ENCODE measurements around the gene WDR90.

The WDR90 gene

GRCh38 chr16:644556-644955 lies 4.6 kb upstream of the WDR90 start:
- Histone ChIP-seq H3K4me2 (ENCODE audit: low read depth, low read length, poor library complexity, severe bottlenecking) (no peak overlapping the region), H2AFZ (ENCODE audit: low read length) (no peak overlapping the region), H4K20me1 (ENCODE audit: insufficient read depth, low read length, poor library complexity, severe bottlenecking) (no peaks in the 10 kb centered on the region), H3F3A (ENCODE audit: low read depth) (no peaks in the 10 kb centered on the region), H3K4me3 (ENCODE audit: low read length, poor library complexity, severe bottlenecking) (no peak overlapping the region), H3K4me1 (ENCODE audit: insufficient read depth, low read length, poor library complexity, severe bottlenecking) (peaks cover 6% of the 10 kb centered on the region), H3K9me3 (ENCODE audit: insufficient read depth, low read depth, low read length) (no peaks in the 10 kb centered on the region), H3K27me3 (ENCODE audit: insufficient read depth, low read length, poor library complexity, severe bottlenecking) (no peaks in the 10 kb centered on the region), H3K36me3 (ENCODE audit: insufficient read depth, low read length) (no peaks in the 10 kb centered on the region), H3K79me2 (ENCODE audit: insufficient read depth, low read length) (peaks cover 8% of the 10 kb centered on the region; the same call in 1 of the 2 replicates), H3K9me2 (replicated peaks; ENCODE audit: low read depth, low read length) (no peaks in the 10 kb centered on the region), H3K9ac (ENCODE audit: low read depth, low read length, poor library complexity, severe bottlenecking) (no peak overlapping the region)
- TF ChIP-seq CTCF (conservative IDR thresholded peaks at IDR 0.05; ENCODE audit: low read length) = no peak
- no peak for TF ChIP-seq EZH2phosphoT487 (IDR thresholded peaks at IDR 0.05; ENCODE audit: borderline replicate concordance)

- Histone ChIP-seq H3K79me2 (ENCODE audit: insufficient read depth, low read length) (peaks cover 8% of the 10 kb centered on the region; the same call in 1 of the 2 replicates), H3K9ac (ENCODE audit: low read depth, low read length, poor library complexity, severe bottlenecking) (no peak overlapping the region), H3K4me1 (ENCODE audit: insufficient read depth, low read length, poor library complexity, severe bottlenecking) (peaks cover 6% of the 10 kb centered on the region), H4K20me1 (ENCODE audit: insufficient read depth, low read length, poor library complexity, severe bottlenecking) (no peaks in the 10 kb centered on the region), H3K4me3 (ENCODE audit: low read length, poor library complexity, severe bottlenecking) (no peak overlapping the region), H3K4me2 (ENCODE audit: low read depth, low read length, poor library complexity, severe bottlenecking) (no peak overlapping the region), H3F3A (ENCODE audit: low read depth) (no peaks in the 10 kb centered on the region), H2AFZ (ENCODE audit: low read length) (no peak overlapping the region), H3K9me2 (replicated peaks; ENCODE audit: low read depth, low read length) (no peaks in the 10 kb centered on the region), H3K27me3 (ENCODE audit: insufficient read depth, low read length, poor library complexity, severe bottlenecking) (no peaks in the 10 kb centered on the region), H3K9me3 (ENCODE audit: insufficient read depth, low read depth, low read length) (no peaks in the 10 kb centered on the region), H3K36me3 (ENCODE audit: insufficient read depth, low read length) (no peaks in the 10 kb centered on the region)
- TF ChIP-seq CTCF (conservative IDR thresholded peaks at IDR 0.05; ENCODE audit: low read length) (no peak), EZH2phosphoT487 (IDR thresholded peaks at IDR 0.05; ENCODE audit: borderline replicate concordance) (no peak)
These were observed 3.1 kb upstream of the WDR90 start for GRCh38 chr16:645852-646678.

- H3K4me2 ChIP-seq (ENCODE audit: low read depth, low read length, poor library complexity, severe bottlenecking) = no peak overlapping the region
- H3K79me2 ChIP-seq (ENCODE audit: insufficient read depth, low read length) = peaks cover 8% of the 10 kb centered on the region; the same call in 1 of the 2 replicates
- H3K4me1 ChIP-seq (ENCODE audit: insufficient read depth, low read length, poor library complexity, severe bottlenecking) = peaks cover 6% of the 10 kb centered on the region
- no peaks in the 10 kb centered on the region for H4K20me1 ChIP-seq (ENCODE audit: insufficient read depth, low read length, poor library complexity, severe bottlenecking)
- no peaks in the 10 kb centered on the region for H3K36me3 ChIP-seq (ENCODE audit: insufficient read depth, low read length)
- H3K27me3 ChIP-seq (ENCODE audit: insufficient read depth, low read length, poor library complexity, severe bottlenecking) = no peaks in the 10 kb centered on the region
- H3K9me2 ChIP-seq (replicated peaks; ENCODE audit: low read depth, low read length) = no peaks in the 10 kb centered on the region
- H3K9me3 ChIP-seq (ENCODE audit: insufficient read depth, low read depth, low read length) = no peaks in the 10 kb centered on the region
- H3K4me3 ChIP-seq (ENCODE audit: low read length, poor library complexity, severe bottlenecking) = no peak overlapping the region
- TF ChIP-seq EZH2phosphoT487 (IDR thresholded peaks at IDR 0.05; ENCODE audit: borderline replicate concordance) (no peak), CTCF (conservative IDR thresholded peaks at IDR 0.05; ENCODE audit: low read length) (no peak)
- H3K9ac ChIP-seq (ENCODE audit: low read depth, low read length, poor library complexity, severe bottlenecking) = no peak overlapping the region
- no peaks in the 10 kb centered on the region for H3F3A ChIP-seq (ENCODE audit: low read depth)
- no peak overlapping the region for H2AFZ ChIP-seq (ENCODE audit: low read length)
These were observed 2.4 kb upstream of the WDR90 start for GRCh38 chr16:646679-647172.
